GM21367 (cell line): Measurements from ENCODE around the gene OR1L6.

Experiments used
- ATAC-seq: cut with Tn5 transposase; IDR thresholded peaks from one replicate; pipeline ENCODE4 v1.9.1; 2021; ENCODE audit not compliant: unreplicated experiment

OR1L6 gene, protein sequence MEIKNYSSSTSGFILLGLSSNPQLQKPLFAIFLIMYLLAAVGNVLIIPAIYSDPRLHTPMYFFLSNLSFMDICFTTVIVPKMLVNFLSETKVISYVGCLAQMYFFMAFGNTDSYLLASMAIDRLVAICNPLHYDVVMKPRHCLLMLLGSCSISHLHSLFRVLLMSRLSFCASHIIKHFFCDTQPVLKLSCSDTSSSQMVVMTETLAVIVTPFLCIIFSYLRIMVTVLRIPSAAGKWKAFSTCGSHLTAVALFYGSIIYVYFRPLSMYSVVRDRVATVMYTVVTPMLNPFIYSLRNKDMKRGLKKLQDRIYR

DNA sequence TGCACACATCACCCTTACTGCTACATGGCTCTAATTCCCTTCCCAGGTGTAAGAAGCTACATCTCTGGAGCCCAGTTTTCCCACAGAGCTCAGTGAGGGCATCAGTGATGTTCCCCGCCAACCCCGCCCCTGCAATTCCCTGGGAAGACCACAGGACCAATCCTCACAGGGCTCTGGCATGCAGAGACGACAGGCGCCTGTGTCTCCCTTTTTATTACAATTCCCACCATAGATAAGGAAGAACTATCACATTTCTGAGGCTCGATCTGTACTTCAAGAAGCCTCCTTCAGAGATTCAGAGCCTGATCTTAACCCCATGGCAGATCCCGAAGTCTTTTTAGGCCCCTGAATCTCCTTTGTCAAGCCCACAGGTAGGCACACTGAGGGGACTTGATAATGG lies at the start of gene OR1L6:
OR1L6 (plus strand) TSS at position 301 of the 400 bp plus-strand sequence. CDS start 7,545 bp downstream, outside the sequence.
- no peak for ATAC-seq

DNA sequence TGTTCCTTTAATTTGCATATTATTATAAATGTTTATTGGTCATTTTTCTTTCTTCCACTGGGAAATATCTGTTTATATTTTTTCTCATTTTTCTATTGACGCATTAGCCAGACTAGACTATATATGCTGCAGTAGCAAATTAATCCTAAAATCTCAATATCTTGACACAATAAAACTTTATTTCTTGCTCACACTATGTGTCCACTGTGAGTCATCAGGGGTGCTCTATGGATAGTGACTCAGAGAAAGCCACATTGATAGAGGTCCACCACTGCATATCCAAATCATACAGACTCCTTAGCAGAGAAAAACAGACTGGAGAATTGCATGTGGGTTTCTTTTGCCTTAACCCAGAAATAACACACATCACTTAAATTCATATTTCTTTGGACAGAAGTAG lies 46.4 kb upstream of the OR1L6 start:
- ATAC-seq = no peak

DNA sequence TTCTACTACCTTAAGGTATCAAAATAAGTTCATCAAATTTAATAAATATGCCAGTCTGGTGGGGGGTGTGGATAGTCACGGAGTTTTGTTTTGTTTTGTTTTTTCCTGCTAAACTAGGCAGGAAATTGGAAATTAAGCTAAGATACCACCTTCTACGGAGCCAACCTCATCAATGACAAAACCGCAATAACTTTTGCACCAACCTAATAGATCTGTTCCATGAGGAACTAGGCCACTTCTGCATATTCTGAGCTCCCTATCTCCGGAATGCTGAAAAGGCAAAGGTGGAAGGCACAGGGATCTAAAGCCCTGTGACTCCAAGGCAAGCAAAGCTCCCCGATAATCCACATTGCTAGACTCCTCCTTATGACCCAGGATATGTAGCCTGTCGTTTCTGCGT lies 24.1 kb upstream of the OR1L6 start:
- ATAC-seq = no peak

DNA sequence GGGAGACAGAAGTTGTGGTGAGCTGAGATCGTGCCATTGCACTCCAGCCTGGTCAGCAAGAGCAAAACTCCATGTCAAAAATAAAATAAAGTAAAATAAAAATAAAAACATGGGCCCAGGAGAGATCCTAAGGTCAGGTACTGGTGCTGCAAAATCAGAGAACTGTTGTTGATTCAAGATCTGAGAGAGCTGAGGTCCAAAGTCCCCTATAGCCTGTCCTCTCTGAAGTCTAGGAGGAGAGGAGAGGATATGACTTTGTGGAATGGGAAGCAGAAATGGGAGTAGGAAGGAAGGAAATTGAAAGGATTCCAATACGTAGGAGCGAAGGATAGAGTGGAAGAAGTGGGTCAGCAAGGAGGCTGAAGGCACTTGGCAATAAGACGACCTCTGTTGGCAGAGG lies 22.9 kb upstream of the OR1L6 start:
- ATAC-seq = no peak

DNA sequence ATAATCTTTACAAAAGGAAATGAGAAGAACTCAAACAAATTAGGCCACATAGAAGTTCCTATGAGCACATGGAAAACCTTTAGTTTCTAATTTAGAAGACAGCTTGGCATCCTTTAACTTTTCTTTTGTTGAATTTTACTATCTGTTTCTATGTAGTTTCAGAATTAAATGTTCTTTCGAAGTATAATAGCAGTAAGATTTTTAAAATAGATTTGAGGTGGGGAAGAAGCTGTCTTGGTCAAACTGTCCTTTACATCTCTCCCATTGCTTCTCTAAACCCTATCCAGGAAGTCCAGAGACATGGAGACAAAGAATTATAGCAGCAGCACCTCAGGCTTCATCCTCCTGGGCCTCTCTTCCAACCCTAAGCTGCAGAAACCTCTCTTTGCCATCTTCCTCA lies 18.4 kb upstream of the OR1L6 start, which contains the start of gene OR1L4:
OR1L4 (plus strand) TSS at position 301 of the 400 bp plus-strand sequence; CDS start at position 301, 0 bp downstream.
- no peak for ATAC-seq

DNA sequence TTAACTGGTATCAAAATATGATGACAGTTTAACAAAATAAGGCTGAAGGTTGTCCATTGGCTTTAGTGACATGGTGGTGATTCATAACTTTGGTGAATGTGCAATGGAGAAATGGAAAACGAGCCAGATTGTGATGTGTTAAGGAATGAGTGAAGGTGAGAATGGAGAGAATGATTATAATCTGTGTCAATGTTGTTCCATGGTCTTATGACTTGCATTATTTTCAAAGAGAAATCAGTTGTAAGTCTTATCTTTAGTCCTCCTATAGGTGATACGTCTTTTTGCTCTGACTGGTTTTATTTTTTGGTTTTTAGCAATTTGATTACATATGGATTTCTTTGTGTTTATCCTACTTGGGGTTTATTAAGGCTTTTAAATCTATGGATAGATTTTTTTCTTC lies 12.7 kb downstream of the OR1L6 start:
- ATAC-seq = no peak

DNA sequence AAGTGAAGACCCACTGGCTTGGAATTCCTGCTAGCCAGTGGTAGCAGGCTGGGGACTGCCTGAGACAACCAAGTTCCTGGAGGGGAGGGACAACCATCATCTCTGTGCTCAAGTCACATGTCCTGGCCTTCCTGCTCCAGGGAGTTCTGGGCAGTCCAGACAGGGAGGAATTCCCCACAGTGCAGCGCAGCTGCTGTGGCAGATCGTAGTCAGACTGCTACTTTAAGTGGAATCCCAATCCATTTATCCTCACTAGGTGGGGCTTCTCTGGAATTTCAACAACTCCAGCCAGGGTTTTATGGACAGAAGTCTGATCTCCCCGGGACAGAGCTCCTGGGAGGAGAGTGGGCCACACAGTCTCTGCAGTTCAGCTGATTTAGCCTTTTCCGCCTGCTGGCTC lies 25.7 kb downstream of the OR1L6 start:
- no peak for ATAC-seq

DNA sequence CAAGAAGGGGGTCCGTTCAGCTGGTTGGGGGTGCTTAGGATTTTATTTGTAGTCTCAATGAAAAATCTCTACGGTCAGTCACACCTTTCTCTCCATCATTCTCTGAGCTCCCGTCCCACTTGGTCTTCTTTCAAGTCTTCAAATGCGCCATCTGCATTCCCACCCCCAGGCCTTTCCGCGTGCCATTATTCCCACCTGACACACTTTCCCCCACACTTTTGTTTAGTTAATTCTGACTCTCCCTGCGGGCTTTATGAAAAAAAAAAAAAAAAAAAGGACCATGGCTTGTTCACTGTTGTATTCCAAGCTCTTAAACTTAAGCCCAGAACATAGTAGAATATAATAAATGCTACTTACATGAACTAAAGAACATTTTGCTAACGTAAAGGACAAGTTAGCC lies 34.9 kb downstream of the OR1L6 start:
- no peak for ATAC-seq

DNA sequence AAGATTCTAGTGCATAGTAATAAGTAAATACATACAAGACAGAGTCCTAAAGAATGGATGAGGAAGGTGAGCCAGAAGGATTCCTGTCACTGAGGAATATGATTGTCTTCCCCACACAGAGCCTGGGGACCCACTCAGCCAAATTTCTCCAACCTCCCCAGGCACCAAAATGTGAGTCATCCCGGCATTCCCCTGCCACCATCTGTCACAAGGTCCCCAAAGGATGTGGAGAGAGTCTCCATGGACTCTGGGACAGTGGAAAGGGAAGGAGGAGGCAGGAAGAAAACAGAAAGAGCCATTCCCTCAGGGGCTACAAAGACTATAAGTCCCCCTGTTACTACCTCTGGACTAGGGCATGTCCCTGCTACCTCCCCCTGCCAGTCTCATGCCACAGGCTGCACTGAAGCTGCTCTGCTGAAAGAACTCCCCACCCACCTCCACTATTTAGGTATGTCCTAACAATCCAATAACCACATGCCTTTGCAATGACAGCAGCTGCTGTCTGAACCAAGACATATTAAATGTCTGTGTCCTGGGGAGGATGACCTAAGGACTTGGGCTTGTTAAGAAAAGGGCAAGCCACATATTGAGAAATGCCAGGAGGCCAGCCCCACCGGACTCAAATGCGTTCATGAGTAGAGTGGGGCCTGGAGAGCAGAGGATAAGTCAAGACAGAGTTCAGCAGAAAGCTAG lies 36.0 kb downstream of the OR1L6 start:
- no peak for ATAC-seq

DNA sequence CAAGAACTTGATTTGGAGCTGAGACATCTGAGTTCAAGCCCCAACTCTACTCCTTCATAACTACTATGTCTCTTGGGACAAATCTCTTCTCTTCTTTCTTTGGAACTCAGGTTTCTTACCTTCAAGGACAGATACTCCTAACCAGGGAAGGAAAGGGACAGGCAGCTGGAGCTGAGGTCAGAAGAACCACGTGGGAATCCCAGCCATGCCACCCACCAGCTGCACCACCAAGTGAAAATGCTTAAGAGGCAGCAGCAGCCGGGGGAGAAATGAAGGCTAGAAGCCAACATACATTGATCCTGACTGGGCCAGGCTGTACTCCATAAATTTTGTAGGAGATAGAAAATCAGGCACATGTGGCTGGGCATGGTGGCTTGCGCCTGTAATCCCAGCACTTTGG lies 37.1 kb downstream of the OR1L6 start:
- no peak for ATAC-seq

DNA sequence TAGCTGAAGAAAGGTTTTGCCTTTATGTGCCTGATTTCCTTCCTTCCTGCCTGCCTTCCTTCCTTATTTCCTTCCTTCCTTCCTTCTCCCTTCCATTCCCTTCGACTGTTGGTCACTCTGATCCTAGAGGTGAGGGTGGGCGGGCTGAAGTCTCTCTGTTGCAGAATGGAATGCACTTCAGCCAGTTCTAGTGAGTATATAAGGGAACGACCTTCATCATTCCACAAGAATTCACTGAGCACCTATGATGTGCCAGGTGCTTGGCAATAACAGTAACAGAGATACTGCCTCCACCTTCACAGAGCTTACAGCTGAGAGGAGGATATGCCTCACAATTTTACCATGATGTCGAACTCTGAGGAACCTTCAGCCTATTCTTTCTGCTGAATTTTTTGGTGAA lies 37.9 kb downstream of the OR1L6 start:
- no peak for ATAC-seq

DNA sequence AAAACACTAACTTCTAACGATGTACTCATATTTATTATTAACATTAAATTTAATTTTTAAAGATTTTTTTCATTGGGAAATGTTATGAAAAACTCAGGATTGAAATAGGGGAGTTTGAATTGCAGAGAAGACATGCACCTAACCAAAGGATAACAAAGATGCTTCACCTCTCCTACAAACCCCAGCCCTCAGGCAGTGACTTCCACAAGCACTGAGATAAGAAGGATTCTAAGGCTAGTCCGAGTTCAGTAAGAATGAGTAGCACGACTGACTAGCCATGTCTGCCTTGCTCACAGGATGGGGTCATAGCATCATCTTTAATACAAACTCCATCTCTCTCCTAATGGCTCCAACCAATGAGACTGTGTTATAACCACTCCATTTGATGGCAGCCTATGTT lies 39.6 kb downstream of the OR1L6 start:
- ATAC-seq = no peak

DNA sequence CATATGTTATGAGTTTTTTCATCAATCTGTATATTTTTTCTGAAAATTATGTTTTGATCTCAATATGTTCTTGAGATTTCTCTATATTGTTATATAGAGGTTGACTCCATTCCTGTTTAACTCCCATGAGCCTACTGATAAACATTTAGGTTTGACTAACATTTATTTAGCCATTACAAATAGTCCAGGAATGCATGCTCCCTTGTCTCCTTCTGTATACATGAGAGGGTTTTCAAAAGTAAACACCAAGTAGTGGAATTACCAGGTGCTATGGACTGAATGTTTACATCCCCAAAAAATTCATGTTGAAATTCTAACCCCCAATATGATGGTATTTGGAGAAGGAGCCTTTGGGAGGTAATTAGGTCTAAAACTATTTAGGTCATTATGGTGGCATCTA lies 43.2 kb downstream of the OR1L6 start:
- ATAC-seq = no peak

DNA sequence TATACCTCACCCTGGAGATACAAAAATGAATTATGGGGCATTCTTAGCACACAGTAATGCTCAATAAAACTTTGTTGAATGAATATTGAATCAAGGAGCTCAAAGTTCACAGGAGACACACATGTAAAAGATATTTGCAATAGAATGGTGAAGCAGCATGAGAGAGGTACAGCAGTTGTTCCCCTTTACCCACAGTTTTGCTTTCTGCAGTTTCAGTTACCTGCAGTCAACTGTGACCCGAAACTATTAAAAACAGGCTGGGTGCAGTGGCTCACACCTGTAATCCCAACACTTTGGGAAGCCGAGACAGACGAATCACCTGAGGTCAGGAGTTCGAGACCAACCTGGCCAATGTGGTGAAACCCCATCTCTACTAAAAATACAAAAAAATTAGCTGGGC lies 44.2 kb downstream of the OR1L6 start:
- ATAC-seq = no peak

DNA sequence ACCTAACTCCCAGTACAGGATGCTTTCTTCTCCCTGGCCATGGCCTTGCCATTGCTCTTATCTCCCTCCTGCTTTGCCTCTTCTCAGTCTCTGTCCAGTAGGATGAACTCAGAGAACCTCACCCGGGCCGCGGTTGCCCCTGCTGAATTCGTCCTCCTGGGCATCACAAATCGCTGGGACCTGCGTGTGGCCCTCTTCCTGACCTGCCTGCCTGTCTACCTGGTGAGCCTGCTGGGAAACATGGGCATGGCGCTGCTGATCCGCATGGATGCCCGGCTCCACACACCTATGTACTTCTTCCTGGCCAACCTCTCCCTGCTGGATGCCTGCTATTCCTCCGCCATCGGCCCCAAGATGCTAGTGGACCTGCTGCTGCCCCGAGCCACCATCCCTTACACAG lies 46.7 kb downstream of the OR1L6 start, which contains the start of gene OR5C1:
OR5C1 (plus strand) TSS at position 103 of the 400 bp plus-strand sequence; CDS start at position 103, 0 bp downstream.
- ATAC-seq = no peak

DNA sequence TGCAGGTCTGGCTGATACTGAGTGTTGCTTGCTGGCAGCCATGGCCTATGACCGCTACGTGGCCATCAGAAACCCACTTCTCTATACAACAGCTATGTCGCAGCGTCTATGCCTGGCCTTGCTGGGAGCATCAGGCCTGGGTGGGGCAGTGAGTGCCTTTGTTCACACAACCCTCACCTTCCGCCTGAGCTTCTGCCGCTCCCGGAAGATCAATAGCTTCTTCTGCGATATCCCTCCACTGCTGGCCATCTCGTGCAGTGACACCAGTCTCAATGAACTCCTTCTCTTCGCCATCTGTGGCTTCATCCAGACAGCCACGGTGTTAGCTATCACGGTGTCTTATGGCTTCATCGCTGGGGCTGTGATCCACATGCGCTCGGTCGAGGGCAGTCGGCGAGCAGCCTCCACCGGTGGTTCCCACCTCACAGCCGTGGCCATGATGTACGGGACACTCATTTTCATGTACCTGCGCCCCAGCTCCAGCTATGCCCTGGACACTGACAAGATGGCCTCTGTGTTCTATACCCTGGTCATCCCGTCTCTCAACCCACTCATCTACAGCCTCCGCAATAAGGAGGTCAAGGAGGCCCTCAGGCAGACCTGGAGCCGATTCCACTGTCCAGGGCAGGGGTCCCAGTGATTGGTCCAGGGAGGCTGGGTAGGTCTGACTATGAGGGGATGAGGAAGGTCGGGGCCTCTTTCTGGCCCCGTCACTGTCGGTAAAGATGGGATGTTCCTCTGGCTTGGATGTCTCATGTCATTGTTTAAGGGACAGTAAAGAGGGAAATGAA lies 47.3 kb downstream of the OR1L6 start:
- ATAC-seq = no peak

DNA sequence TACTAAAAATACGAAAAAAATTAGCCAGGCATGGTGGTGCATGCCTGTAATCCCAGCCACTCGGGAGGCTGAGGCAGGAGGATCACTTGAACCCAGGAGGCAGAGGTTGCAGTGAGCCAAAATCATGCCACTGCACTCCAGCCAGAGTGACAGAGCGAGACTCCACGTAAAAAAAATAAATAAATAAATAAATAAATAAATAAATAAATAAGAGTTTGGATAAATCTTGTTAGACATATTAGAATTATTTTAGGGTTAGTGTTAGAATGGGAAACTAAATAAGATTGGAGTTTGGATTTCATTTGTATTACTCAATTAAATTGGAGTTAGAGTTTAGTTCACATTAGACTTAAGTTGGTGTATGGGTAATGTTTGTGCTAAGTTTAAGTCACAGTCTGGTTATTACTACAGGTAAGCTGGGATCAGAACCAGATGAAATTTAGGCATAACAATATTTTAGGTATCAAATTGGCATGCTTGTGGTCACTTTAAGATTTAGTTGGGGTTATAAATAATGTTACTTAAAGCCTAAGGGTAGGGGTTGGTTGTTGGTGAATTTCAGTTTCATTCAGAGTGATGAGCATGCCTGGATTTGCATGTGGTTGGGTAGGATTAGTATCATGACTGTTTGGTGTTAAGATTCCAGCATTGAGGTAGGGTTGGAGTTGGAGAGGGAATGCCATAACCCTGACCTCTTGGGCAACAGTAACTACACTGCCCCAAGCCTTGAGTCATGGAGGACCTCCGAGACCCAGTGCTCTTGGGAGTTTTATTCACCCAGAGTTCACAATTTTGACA lies 50.0 kb downstream of the OR1L6 start:
- ATAC-seq = no peak

DNA sequence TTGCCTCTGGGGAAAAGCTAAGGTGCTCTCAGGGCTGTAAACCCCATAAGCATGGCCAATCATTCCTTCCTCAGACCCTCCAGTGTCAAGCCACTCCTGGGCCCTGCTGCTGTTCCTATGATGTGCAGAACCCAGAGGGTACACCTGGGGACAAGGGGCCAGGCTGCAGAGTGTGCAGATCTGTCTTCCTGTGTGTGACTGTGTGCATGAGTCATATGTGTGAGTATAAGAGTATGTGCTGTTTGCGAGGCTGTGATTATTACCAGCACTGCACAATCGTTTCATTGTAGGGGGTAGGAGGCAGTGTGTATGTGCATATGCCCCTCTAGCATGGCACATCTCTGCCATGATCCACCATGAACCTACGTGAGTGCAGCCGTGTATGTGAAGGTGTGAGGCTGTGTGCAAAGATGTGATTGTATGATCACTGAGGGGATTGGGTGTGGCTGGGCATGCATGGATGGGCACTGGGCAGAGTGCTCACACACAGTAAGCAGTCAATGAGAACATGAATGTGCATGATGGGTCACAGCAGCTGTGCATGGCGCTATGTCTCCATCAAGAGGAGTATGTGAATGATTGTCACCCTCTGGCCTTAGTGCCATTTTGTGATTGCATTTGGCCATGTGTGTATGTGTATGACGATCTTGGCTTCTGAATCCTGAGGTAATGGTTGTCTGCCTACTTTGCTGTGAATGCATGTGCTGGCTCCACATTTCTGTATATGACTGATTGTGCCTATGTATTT lies 55.4 kb downstream of the OR1L6 start:
- no peak for ATAC-seq
